WI38 (cell line): ENCODE data around the gene IL9.

Experiments used
- H3K4me3 ChIP-seq: 2 replicates; pipeline ENCODE4 v1.5.1; 2011; ENCODE audit warnings: low read depth, mild to moderate bottlenecking, control low read depth, low read length
- TF ChIP-seq, protein P1 (sequence below): IDR thresholded peaks from 2 replicates; pipeline ENCODE4 v1.5.1; 2012; ENCODE audit warnings: low read depth, mild to moderate bottlenecking, control low read depth, low read length

IL9 gene

DNA sequence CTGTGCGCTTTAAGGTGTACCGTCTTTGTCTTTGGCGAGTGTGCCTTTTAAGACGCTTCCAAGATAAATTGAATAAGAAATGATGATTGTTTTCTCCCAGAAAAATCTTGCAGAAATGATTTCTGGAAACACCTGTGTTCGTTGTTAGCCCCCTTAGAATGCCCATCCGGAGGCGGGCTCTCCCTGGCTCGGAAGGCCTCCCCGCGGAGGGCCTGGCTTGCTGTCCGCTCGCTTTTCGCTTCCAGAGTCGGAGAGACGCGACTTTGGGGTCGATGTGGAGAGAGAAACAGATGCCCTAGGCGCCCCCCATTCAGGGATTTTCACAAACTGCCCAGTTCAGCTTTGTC is 35.3 kb upstream of the IL9 start:
- TF ChIP-seq, protein P1, sequence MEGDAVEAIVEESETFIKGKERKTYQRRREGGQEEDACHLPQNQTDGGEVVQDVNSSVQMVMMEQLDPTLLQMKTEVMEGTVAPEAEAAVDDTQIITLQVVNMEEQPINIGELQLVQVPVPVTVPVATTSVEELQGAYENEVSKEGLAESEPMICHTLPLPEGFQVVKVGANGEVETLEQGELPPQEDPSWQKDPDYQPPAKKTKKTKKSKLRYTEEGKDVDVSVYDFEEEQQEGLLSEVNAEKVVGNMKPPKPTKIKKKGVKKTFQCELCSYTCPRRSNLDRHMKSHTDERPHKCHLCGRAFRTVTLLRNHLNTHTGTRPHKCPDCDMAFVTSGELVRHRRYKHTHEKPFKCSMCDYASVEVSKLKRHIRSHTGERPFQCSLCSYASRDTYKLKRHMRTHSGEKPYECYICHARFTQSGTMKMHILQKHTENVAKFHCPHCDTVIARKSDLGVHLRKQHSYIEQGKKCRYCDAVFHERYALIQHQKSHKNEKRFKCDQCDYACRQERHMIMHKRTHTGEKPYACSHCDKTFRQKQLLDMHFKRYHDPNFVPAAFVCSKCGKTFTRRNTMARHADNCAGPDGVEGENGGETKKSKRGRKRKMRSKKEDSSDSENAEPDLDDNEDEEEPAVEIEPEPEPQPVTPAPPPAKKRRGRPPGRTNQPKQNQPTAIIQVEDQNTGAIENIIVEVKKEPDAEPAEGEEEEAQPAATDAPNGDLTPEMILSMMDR, result no peak
- no peak overlapping the region for H3K4me3 ChIP-seq

DNA sequence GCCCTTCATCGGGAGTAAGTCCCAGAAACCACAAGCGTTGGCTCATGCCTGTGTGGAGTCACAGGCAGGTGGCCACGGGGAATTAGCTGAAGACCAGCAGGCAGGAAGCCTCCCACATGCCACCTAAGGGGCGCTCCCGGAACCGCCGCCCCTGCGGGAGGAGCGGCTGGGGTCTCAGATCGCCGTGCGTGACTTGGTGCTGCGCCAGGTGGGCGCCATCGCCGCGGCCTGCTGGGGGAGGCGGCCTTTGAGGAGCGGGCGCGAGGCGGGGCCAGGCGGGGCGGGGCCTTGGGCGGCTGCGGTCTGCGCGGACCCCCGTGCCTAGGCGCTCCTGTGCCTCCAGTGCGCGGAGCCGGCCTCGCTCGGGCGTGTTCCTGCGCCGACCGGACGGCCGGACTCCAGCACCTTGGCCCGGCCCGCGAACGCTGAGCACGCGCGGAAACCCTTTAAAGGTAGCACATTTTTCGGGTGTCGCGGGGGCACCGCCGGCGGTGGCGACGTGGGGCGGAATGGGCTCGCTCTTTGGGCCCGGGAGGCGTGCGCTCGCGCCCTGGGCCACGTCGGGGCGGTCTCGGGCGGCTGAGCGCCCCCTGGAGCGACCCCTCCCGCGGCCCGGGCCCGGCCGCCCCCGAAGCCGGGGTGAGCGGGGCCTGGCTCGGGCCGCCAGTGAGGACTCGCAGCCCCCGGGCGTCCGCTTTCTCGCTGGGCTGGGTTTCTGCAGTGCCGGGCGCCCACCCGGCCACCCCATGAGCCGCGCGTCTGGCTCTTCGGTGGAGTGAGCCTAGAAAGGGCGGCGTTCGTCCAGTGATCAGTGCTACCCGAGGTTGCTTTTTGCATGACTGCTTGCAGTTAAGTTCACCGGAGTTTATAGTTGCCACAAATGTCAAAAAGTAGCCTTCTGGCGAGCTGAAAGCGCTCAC is 34.6 kb upstream of the IL9 start:
- H3K4me3 ChIP-seq, result no peak overlapping the region
- TF ChIP-seq, protein P1, result no peak

DNA sequence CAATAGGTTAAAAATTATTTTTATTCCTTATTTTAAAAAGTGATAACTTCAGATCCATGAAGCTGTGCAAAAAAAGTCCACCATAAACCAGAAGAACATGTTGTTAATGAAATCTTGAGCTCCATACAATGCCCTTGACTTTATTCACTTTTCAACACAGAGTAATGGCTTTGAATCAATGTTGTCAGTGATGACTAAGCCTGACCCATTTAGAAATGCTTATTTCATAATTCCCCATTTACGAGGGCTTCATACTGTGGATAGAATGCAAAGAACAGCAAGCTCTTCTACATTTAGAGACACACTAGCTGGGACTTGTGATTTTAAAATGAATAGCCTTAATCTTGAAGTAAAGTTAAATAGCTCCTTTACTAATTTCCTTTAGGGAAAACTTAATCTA is 25.7 kb upstream of the IL9 start:
- no peak overlapping the region for H3K4me3 ChIP-seq
- TF ChIP-seq, protein P1, result no peak

DNA sequence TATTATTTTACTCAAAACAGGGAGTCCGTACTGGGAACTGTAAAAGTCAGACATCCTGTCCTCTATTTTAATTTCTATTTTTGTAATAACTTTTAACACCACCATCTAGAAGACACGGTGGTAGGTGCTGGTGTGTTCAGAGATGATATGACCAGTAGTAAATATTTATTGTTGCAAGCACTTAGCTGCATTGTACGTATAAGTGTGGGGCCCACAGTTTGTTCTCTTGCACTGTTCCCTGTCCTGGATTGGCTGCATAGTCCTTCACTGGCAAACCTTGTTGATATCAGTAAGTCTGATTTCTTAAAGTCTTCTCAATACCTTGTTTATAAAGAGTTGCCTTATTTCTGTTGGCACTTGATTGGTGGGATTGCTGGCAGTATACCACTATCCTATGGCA is 24.6 kb upstream of the IL9 start:
- TF ChIP-seq, protein P1, result no peak
- H3K4me3 ChIP-seq, result no peak overlapping the region

DNA sequence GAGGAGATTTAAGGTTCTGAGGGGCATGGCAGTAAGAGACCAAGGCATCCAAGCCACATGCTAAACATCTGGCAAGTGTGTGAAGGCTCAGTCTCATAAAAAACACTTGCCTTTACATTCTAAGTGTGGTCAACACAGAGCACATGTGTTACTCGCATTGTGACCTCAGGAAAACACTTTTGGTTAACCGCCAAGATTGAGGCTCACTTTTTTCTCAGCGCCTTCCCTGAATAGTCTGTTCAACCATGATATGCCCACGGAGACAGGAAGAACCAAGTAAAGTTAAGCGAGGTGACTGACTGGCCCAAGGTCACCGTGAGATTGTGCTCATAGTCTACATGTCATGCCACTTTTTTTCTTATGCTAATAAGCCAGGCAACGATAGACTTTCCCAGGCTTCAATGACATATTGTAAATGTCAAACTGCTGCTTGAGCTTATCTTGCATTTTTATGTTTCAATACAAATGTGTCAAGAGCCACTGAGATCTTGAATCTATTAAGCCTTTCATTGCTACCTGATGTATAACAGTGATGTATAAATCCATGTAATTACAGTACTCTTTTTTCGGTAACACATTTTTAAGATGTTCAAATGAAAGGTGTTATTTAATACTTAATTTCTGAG is 21.1 kb upstream of the IL9 start:
- TF ChIP-seq, protein P1, result no peak

DNA sequence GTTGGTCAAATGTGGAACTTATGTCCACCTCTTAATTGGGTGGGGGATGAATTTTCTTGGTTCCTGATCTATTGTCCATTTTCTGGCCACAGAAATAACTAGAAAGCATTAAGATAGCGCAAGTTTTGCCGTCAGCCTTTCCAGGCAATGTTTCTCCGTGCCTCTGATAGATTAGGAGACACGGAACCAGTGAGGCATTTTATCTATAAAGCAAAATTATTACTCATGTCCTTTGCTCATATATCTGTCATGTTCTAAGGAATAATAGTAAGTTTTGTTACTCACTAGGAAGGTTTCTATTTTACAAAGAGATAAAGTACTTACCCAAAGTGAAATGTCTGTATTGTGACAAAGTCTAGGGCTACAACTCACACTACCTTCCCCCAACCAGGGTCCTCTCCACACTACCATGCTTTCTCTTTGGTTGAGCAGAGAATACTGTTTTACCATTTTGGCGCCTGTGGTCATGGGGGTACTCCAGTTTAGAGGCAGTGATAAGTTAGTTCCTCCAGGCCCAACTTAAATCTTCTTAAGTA is 19.9 kb upstream of the IL9 start:
- TF ChIP-seq, protein P1, result no peak
- H3K4me3 ChIP-seq, result no peak overlapping the region

More for the DNA sequence above, 21.1 kb upstream of the IL9 start:
- H3K4me3 ChIP-seq, result no peak overlapping the region
